NCI-H1092 (cell line): ENCODE results near the gene EVI5.
"Not testable (repeated sequence)": the region's sequence is repeated elsewhere in the genome, so short reads cannot be mapped to it uniquely, and the experiment has no call there.

ENCODE experiments used
- DNase-seq: peaks from one replicate; lab custom pipeline; 2025; lab: John Stamatoyannopoulos, UW

EVI5 gene

DNA sequence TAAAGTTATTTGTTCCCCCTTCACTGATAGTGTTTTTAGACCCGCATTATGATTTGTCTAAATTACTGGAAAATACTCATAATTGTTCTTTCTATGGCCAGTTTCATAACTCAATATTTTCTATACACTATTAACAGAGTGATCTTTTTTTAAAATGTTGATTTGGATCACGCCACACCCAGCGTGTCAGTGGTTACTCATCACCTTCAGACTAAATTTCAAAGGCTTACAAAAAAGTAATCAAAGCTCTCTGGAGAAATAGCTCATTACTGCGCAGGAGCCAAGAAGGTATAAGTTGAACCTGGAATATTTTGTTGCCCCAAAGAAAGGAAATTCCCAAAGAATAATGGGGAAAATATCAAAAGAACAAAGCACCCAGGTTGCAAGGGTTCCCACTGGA is 104.9 kb downstream of the EVI5 start:
- DNase-seq, result no peak

DNA sequence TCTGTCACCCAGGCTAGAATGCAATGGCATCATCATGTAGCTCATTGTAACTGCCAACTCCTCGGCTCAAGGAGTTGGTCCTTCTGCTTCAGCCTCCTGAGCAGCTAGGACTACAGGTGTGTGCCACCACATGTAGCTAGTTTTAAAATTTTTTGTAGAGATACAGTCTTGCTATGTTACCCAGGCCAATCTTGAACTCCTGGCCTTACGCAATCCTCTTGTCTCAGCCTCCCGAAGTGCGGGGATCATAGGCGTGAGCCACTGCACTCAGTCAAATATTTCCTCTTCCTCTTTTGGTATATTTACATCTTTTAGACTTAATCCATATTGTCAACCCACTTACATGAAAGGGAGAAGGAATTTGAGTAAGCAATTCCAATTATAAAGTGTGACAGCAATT is 121.1 kb downstream of the EVI5 start:
- no peak for DNase-seq

DNA sequence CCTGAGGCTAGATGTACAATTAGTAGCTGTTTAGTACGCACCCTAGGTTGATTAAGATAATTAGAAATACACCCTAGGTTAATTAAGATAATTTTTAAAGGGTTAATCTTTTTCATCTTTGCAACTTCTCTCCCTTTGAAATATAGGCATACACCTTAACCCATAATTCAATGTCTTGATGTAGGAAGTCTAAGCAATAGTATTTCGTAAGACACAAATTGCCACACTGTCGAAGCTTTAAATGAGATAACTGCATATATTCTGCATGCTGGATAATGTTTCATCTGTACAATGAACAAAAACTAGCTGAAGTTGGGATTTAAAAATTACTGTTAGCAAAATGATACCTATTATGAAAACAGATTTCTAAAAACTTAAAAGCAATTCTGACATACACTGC is 122.9 kb downstream of the EVI5 start:
- no peak for DNase-seq

DNA sequence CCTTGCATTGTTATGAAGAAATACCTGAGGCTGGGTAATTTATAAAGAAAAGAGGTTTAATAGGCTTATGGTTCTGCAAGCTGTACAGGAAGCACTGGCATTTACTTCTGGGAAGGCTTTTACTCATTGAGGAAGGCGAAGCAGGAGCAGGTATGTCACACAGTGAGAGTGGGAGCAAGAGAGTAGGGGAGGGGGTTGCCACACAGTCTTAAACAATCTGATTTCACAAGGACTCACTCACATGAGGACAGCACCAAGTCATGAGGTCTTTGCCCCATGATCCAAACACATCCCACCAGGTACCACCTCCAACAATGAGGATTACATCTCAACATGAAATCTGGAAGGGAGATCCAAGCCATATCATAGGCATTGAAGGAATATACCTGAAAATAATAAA is 127.2 kb downstream of the EVI5 start:
- no peak for DNase-seq

DNA sequence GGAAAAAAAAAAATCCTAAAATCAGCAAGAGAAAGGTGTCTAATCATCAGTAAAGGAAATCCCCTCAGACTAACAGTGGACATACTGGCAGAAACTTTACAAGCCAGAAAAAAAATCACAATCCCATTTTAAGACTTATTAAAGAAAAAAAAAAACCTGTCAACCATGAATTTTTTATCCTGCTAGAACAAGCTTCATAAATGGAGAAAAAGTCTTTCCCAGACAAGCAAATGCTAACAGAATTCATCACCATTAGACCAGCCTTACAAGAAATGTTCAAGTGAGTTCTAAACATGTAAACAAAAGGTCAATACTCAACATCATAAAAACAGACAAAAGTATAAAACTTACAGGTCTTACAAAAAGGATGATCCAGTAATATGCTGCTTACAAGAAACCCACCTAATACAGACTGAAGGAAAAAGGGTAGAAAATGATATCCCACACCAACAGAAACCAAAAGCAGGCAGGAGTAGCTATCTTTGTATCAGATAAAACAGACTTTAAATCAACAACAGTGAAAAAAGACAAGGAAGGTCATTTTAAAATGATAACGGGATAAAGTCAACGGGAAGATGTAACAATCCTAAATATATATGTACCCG is 129.6 kb downstream of the EVI5 start:
- DNase-seq, result no peak

DNA sequence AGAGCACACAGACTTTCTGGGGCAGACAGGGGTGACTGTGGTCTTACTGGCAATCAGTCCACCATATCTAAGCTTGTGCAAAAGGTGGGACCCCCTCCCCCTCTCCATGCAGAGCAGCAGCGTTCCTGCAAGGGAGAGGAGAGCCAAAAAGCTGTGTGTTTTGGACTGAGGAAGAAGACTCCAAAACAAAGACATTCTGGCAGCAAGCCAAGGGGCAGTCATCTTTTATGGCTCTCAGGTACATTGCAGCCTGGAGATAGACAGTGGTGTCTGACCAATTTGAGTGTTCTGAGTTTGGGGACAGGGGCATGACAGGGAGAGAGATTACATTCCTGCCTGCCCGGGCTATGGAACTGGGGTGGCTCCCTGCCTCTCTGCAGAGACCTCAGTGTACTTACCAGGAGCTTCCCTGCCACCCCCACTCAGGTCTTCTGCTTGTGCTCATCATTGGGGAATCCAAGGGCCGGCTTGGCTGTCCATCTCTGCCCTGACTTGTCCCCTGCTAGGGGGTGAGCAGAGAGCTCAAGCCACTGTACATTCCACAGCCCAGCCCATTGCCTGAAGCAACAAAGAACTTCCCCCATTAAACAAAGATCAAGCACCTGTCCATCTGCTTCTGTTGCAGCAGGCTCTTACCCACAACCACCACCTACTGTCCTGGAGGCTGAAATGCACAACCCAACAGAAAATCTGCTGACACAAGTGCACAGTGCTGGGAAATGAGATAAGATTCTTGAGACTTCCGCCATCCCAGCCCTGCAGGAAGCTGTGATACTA is 131.1 kb downstream of the EVI5 start:
- no peak for DNase-seq

DNA sequence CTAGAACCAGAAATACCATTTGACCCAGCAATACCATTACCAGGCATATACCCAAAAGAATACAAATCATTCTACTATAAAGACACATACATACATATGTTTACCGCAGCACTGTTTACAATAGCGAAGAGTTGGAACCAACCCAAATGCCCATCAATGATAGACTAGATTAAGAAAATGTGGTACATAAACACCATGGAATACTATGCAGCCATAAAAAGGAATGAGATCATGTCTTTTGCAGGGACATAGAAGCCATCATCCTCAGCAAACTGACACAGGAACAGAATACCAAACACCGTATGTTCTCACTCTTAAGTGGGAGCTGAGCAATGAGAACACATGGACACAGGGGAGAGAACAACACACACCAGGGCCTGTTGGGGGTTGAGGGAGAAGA is 144.2 kb downstream of the EVI5 start:
- not testable (repeated sequence) for DNase-seq

DNA sequence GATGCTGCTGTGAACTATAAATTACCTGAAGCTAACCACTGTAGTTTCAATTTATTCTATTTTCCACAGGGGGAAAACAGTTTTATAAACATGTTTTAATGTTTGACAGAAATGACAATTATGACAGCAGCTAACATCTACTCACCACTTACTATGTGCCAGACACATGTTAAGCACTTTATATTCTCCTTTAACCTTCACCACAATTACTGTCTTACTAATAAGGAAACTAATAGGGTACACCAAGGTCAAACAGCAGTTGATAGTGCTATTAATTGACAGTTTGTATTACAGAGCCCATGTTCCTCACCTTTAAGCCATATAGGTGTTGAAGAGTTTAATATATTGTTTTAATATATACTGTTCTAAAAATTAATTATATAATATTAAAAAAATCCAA is 146.4 kb downstream of the EVI5 start:
- no peak for DNase-seq

DNA sequence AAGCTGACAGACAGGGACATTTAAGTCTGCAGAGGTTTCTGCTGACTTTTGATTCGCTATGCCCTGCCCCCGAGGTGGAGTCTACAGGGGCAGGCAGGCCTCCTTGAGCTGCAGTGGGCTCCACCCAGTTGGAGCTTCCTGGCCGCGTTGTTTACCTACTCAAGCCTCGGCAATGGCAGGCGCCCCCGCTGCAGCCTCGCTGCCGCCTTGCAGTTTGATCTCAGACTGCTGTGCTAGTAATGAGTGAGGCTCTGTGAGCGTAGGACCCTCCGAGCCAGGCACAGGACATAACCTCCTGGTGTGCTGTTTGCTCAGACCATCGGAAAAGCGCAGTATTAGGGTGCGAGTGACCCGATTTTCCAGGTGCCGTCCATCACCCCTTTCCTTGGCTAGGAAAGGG is 149.7 kb downstream of the EVI5 start:
- not testable (repeated sequence) for DNase-seq

DNA sequence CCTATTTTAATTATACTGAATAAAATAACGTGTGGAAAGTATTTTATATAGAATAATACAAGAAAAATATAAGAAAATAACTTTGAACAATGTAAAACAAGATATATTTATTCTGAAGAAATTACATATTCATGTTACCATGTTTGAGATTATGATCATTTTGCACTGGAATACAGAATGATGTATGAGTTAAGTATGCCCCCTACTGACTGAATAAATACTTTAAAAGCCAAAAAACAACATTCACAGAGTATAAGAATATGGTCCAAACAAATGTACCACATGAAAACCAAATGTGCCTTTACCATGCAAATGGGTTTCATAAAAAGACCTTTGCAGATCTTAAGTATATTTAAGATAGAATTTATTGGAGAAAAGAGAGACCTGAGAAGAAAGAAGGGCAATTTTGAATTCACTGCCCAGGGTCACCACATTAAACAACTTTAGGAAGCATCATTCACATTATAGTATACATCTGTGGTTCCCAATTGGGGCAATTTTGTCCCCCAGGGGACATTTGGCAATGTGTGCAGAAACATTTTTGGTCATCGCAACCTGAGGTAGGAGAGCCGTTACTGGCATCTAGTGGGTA is 161.6 kb downstream of the EVI5 start:
- DNase-seq, result no peak

DNA sequence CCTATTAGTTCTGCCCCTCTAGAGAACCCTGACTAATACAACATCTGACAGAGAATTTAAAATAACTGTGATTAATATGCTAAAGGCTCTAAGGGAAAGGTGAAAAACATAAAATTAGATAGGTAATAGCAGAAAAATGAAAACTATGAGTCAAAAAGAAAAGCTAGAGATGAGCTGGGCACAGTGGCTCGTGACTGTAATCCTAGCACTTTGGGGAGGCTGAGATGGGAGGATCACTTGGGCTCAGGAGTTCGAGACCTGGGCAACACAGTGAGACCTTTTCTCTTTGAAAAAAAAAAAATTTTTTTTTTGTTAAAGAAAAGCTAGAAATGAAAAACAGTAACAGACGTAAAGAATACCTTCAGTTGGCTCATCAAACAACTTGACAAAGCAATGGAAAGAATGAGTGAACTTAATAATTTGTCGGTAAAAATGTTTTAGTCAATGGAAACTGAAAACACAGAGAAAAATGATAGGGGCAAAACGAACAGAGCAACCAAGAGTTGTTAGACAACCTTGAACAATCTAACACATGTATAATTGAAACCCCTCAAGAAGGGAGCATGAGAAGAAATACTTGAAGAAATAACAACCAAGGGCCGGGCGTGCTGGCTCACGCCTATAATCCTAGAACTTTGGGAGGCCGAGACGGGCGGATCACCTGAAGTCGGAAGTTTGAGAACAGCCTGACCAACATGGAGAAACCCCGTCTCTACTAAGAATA is 165.3 kb downstream of the EVI5 start:
- no peak for DNase-seq

DNA sequence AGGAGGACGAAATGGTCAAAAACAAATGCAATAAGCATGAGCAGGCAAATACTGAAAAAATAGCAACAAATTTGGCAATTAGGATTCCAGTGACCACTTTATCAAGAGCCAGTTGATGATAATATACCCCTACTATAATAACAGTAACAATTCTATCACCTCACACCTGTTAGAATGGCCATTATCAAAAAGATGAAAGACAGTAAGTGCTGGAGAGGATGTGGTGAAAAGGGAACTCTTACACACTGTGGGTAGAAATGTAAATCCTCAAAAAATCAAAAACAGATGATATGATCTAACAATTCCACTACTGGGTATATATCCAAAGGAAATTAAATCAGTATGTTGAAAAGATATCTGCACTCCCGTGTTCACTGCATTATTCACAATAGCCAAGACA is 183.9 kb downstream of the EVI5 start:
- DNase-seq, result no peak

DNA sequence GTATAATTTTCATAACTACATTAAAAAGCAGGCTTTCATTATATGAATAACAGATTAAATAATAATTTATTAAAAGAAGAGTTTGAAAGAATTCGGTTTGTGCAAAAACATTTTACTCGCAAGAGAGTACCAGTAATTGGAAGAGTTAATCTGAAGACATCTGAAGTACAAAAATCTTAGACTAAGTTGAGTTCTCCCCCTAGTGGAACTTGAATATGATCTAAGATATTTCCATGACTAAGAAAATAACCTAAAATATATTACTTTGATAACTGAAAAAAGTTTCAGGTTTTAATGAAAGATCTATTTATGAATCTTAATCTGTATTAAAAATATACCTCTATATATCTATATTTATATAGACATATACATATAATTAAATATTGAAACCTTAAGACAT is 185.7 kb downstream of the EVI5 start:
- no peak for DNase-seq

DNA sequence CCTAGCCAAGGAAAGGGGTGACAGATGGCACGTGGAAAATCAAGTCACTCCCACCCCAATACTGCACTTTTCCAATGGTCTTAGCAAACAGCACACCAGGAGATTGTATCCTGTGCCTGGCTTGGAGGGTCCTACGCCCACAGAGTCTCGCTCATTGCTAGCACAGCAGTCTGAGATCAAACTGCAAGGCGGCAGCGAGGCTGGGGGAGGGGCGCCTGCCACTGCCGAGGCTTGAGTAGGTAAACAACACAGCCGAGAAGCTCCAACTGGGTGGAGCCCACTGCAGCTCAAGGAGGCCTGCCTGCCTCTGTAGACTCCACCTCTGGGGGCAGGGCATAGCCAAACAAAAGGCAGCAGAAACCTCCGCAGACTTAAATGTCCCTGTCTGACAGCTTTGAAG is 195.5 kb downstream of the EVI5 start:
- not testable (repeated sequence) for DNase-seq

DNA sequence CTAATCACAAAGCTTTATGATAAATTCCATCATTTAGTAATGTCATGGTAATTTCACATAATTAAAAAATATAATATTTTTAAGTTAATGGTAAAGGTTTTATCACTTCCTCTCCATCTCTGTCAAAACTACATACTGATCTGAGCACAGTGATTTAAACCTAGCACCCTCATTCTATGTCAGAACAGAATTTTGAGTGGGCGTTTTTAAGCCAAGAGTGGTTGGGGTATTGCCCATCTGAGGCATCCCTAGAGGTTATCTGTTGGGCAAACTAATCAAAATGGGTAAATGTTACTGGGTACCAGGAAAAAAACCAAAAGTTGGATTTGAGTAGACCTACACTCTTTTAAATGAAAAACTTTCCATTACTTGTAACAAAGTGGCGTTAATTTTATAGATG is 197.5 kb downstream of the EVI5 start:
- no peak for DNase-seq

DNA sequence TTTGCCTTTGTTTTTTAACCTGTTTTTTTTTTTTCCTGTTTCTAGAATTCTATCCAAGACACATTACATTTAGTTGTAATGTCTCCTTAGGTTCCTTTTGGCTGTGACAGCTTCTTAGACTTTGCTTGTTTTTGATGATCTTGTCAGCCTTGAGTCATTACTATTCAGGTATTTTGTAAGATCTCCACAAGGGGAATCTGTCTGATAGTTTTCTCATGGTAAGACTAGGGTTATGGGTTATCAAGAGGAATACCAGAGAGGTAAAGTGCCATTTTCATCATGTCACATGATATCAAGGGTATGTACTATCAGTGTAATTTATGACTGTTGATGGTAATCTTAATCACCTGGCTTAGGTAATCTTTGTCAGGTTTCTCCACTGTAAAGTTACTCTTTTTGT is 199.1 kb downstream of the EVI5 start:
- no peak for DNase-seq

DNA sequence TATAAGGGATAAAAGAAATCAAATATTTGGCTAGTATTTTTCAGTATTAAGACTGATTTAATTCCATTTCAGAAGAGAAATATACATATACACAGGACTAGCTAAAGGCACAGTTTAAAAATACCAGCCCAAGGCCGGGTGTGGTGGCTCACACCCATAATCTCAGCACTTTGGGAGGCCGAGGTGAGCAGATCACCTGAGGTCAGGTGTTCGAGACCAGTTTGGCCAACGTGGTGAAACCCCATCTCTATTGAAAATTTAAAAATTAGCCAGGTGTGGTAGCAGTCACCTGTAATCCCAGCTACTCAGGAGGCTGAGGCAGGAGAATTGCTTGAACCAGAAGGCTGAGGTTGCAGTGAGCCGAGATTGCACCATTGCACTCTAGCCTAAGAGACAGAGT is 200.1 kb downstream of the EVI5 start:
- DNase-seq, result not testable (repeated sequence)

DNA sequence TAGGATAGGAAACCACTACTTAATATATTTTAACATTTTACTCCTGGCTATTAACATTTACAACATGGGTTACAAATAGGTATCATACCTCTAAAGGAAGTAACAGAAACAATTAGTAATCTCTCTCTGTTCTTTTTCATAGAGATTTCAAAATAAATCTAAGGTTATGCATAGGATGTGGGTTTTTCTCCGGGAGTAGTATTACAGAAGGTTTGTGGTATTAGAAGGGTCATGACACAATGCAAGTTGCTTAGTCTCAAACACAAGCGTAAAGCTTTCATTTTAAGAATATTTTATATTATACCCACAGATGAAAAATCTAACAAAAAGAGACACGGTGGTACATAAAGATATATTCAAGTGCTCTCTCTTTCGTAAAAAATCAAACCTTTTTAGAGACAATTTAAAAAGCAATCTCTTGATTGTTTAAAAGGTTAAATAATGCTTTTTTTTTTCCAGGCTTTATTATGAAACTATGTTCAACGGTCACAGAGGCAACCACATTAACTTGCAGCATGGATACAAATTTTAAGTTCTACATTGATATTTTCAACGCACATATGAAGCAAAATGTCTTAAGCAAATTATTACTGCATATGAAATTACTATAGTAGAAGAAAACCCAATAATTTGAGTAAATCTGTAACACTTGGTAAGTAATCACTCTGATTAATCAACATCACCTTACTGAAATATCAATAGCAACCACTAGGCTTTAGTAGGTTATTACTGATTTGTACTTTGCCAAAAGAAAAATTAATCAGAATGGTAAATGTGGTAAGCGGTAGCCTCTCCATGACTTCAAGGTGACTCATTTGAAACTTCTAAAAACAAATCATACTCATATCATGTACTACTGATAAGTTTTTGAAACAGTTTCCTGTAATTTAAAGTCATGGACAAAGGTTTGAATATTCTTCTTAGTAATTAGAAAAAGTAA is 200.8 kb downstream of the EVI5 start:
- DNase-seq, result no peak

DNA sequence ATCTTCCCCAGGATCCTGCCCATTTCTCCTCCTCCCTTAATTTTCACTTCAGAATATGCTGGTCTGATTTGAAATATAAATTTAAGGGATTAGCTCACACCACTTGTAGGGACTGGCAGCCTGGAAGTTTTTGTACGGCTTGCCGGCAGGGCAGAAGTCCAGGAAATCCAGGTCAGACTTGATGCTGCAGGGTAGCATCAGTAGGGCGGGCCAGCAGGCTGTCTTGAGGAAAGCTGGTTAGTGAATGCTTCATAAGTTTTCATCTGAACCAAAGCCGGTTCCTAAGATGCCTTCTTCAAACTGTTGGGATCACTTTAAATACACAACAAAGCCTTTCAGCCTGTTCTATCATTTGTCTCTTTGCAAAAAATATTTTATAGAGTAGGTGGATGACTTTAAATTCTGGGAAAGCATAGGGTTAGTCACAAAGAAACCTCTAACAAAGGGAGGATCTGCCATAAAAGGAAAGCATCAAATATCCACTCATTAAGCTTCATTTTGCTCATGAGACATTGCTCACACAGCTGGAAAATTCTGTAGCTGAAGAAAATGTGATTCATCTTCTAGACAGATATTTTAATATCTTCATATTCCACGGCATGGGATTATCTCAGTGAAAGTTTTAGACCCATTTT is 207.5 kb downstream of the EVI5 start:
- DNase-seq, result no peak

DNA sequence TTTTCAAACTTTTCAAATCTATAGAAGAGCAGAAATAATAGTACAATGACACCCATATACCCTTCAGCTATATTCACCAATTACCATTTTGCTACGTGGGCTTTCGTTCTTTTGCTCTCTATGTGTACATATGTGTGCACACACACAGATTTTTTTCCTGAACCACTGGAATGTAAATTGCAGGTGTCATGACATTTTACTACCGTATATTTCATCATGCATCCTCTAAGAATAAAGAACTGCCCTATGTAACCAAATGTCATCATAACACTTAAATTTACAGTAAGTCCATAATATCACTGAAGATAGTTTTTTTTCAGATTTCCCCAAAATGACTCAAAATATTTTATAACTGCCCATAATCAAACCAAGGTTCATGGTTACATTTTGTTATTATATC is 209.8 kb downstream of the EVI5 start:
- no peak for DNase-seq

DNA sequence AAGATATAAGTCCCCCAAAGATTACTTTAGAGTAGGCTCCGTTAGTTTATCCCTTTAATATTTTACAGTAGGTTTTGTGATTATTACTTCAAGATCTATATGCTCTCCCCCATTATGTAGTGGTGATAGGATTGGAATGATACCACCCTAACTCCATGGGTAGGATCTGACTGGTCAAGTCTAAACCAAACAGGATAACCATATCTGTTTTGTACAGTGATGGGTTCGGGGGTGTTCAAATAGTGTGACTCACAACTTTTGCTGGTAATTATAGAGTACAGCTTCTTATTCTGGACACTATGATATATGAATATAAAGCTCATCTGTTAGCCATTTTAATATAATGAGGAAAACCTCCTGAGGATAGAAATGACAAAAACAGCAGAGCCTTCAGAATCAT is 212.4 kb downstream of the EVI5 start:
- DNase-seq, result no peak
